H1 (cell line): ENCODE results near the gene TMEM163. TPM values are rescaled to one million over a fixed set of nuclear protein-coding genes. Genes with fewer than 3 reads are reported as not detected.

ENCODE experiments used
- CTCF ChIA-PET: fragments of 300-600 bp; sonication (Branson Sonifier 250); formaldehyde crosslinking; loops from one replicate; lab custom pipeline; 2021; ENCODE audit not compliant: partially characterized antibody; lab: Charles Lee
- POLR2A ChIA-PET: fragments of 300-600 bp; sonication (Branson Sonifier 250); formaldehyde crosslinking; loops from one replicate; lab custom pipeline; 2021; ENCODE audit warnings: inconsistent platforms; ENCODE audit not compliant: partially characterized antibody; lab: Charles Lee
- DNase-seq, 2 experiments: peaks; one replicate each; pipeline versions ENCODE4 v3.0.0 to v3.0.0-alpha.2; 2010 to 2022; ENCODE audit warnings: low spot score in 2 of 2, low read depth in 1 of 2, mixed read lengths in 1 of 2
- FAIRE-seq: peaks from 2 replicates; lab custom pipeline; 2011; peaks lifted over from hg19 to GRCh38; lab: Jason Lieb, UNC
- H2AFZ ChIP-seq: 2 replicates; pipeline ENCODE4 v1.8.1; 2012; ENCODE audit warnings: low read length, inconsistent platforms
- H2AK5ac ChIP-seq: 2 replicates; pipeline ENCODE4 v1.6.1; 2013; ENCODE audit warnings: low read depth, low read length
- H2BK120ac ChIP-seq: replicated peaks from 2 replicates; pipeline ENCODE3; 2013; ENCODE audit warnings: low read depth, low read length, inconsistent platforms
- H2BK12ac ChIP-seq: 2 replicates; pipeline ENCODE4 v1.6.1; 2013; ENCODE audit warnings: low read depth, low read length
- H2BK15ac ChIP-seq: 2 replicates; pipeline ENCODE4 v1.6.1; 2013; ENCODE audit warnings: low read length
- H2BK20ac ChIP-seq: 2 replicates; pipeline ENCODE4 v1.6.1; 2013; ENCODE audit warnings: low read length
- H2BK5ac ChIP-seq: 2 replicates; pipeline ENCODE4 v1.6.1; 2013; ENCODE audit warnings: low read depth, low read length
- H3K14ac ChIP-seq: 2 replicates; pipeline ENCODE4 v1.6.1; 2013; ENCODE audit warnings: inconsistent platforms; ENCODE audit not compliant: insufficient read length
- H3K18ac ChIP-seq: 2 replicates; pipeline ENCODE4 v1.6.1; 2013; ENCODE audit warnings: low read length; ENCODE audit errors: extremely low read depth
- H3K23ac ChIP-seq: 2 replicates; pipeline ENCODE4 v1.6.1; 2013; ENCODE audit warnings: inconsistent platforms; ENCODE audit not compliant: insufficient read length
- H3K23me2 ChIP-seq: 2 replicates; pipeline ENCODE4 v1.6.1; 2013; ENCODE audit warnings: low read depth, low read length
- H3K27ac ChIP-seq: 2 replicates; pipeline ENCODE4 v1.6.1; 2011; ENCODE audit warnings: low read depth, low read length, inconsistent platforms
- H3K27me3 ChIP-seq, 4 experiments: replicated peaks in 1 of 4; 1 replicate in 1 of 4; 2 replicates in 3 of 4; pipeline versions ENCODE4 v1.6.1 to v1.8.1; 2011 to 2013; ENCODE audit warnings: low read length in 3 of 4, mild to moderate bottlenecking in 3 of 4, inconsistent platforms in 2 of 4, mixed read lengths in 2 of 4, moderate library complexity in 1 of 4; ENCODE audit not compliant: control insufficient read depth in 3 of 4, insufficient read depth in 3 of 4; ENCODE audit errors: extremely low read depth in 1 of 4
- H3K36me3 ChIP-seq, 4 experiments: 2 replicates each; pipeline versions ENCODE4 v1.6.1 to v1.8.1; 2011 to 2013; ENCODE audit warnings: mild to moderate bottlenecking in 4 of 4, low read length in 3 of 4, moderate library complexity in 2 of 4, control low read depth in 1 of 4, inconsistent platforms in 1 of 4; ENCODE audit not compliant: insufficient read depth in 4 of 4, control insufficient read depth in 2 of 4
- H3K4ac ChIP-seq: replicated peaks from 2 replicates; pipeline ENCODE3; 2013; ENCODE audit warnings: low read length, low read depth, mixed read lengths, inconsistent platforms; ENCODE audit not compliant: insufficient read length
- H3K4me1 ChIP-seq, 4 experiments: replicated peaks in 1 of 4; 1 replicate in 1 of 4; 2 replicates in 3 of 4; pipeline versions ENCODE4 v1.6.1 to v1.8.1; 2011 to 2013; ENCODE audit warnings: low read length in 3 of 4, inconsistent platforms in 2 of 4, mixed read lengths in 1 of 4; ENCODE audit not compliant: insufficient read depth in 4 of 4, control insufficient read depth in 3 of 4
- H3K4me2 ChIP-seq, 2 experiments: 2 replicates each; pipeline versions ENCODE4 v1.6.1 to v1.8.1; 2011 to 2013; ENCODE audit warnings: low read depth in 2 of 2, low read length in 2 of 2, control low read depth in 1 of 2, inconsistent platforms in 1 of 2, mild to moderate bottlenecking in 1 of 2; ENCODE audit not compliant: insufficient read depth in 1 of 2
- H3K4me3 ChIP-seq, 4 experiments: fragments of 200-600, 300-600 bp in 1 of 4; sonication (generic), shearing (Covaris generic), sonication (Bioruptor Twin) in 1 of 4; 2 replicates each; pipeline versions ENCODE4 v1.5.1 to v1.8.1; 2011 to 2016; ENCODE audit warnings: low read length in 4 of 4, low read depth in 3 of 4, control low read depth in 2 of 4, inconsistent platforms in 2 of 4, mild to moderate bottlenecking in 2 of 4, mixed read lengths in 1 of 4, moderate library complexity in 1 of 4; ENCODE audit not compliant: insufficient read depth in 2 of 4; ENCODE audit errors: extremely low read depth in 1 of 4
- H3K56ac ChIP-seq: replicated peaks from 2 replicates; pipeline ENCODE3; 2013; ENCODE audit warnings: low read depth, mild to moderate bottlenecking, mixed read lengths, low read length, inconsistent platforms; ENCODE audit not compliant: insufficient read length
- H3K79me1 ChIP-seq: 2 replicates; pipeline ENCODE4 v1.6.1; 2013; ENCODE audit warnings: low read depth, low read length, control low read depth
- H3K79me2 ChIP-seq, 2 experiments: 2 replicates each; pipeline versions ENCODE4 v1.6.1 to v1.8.1; 2012 to 2013; ENCODE audit warnings: low read length in 2 of 2, mild to moderate bottlenecking in 2 of 2, inconsistent platforms in 1 of 2; ENCODE audit not compliant: insufficient read depth in 2 of 2, control insufficient read depth in 1 of 2
- H3K9ac ChIP-seq, 4 experiments: replicated peaks in 1 of 4; 1 replicate in 1 of 4; 2 replicates in 3 of 4; pipeline versions ENCODE4 v1.6.1 to v1.8.1; 2011 to 2013; ENCODE audit warnings: low read depth in 3 of 4, low read length in 3 of 4, control low read depth in 2 of 4, mild to moderate bottlenecking in 2 of 4, moderate library complexity in 2 of 4, inconsistent platforms in 1 of 4; ENCODE audit errors: extremely low read depth in 1 of 4
- H3K9me3 ChIP-seq, 2 experiments: 2 replicates each; pipeline versions ENCODE4 v1.6.1 to v1.8.1; 2012 to 2013; ENCODE audit warnings: mild to moderate bottlenecking in 2 of 2, moderate library complexity in 2 of 2, control low read depth in 1 of 2, inconsistent platforms in 1 of 2, low read depth in 1 of 2, low read length in 1 of 2, mixed read lengths in 1 of 2; ENCODE audit not compliant: insufficient read depth in 2 of 2
- H4K20me1 ChIP-seq, 2 experiments: replicated peaks in 1 of 2; 2 replicates each; pipeline versions ENCODE3 to v1.8.1; 2011 to 2013; ENCODE audit warnings: inconsistent platforms in 2 of 2, low read length in 2 of 2, mild to moderate bottlenecking in 1 of 2; ENCODE audit not compliant: insufficient read depth in 2 of 2, control insufficient read depth in 1 of 2
- H4K5ac ChIP-seq: 2 replicates; pipeline ENCODE4 v1.6.1; 2013; ENCODE audit warnings: low read length, low read depth, mixed read lengths, inconsistent platforms; ENCODE audit not compliant: insufficient read length
- H4K8ac ChIP-seq: 2 replicates; pipeline ENCODE4 v1.8.0; 2013; ENCODE audit warnings: mild to moderate bottlenecking, moderate library complexity, low read length, inconsistent platforms; ENCODE audit not compliant: insufficient read depth; ENCODE audit errors: extremely low read depth
- H4K91ac ChIP-seq: replicated peaks from 2 replicates; pipeline ENCODE3; 2013; ENCODE audit warnings: low read length, mixed read lengths, inconsistent platforms; ENCODE audit not compliant: insufficient read length
- BRCA1 ChIP-seq: IDR thresholded peaks from 2 replicates; pipeline ENCODE4 v1.6.1; 2012; ENCODE audit warnings: low read depth, low read length, improper control_type of control experiment
- FOSL1 ChIP-seq: IDR thresholded peaks from 2 replicates; pipeline ENCODE4 v1.6.1; 2011; ENCODE audit warnings: mild to moderate bottlenecking, low read depth, low read length, moderate library complexity; ENCODE audit not compliant: insufficient read depth
- KDM4A ChIP-seq: IDR thresholded peaks from one replicate; pipeline ENCODE4 v1.7.1; 2012; ENCODE audit warnings: low read depth, mild to moderate bottlenecking, moderate library complexity, low read length, inconsistent platforms; ENCODE audit not compliant: severe bottlenecking
- POLR2A ChIP-seq, 2 experiments: IDR thresholded peaks; 1 replicate in 1 of 2; 2 replicates in 1 of 2; pipeline ENCODE4 v1.6.1; 2011; ENCODE audit warnings: low read depth in 2 of 2, low read length in 2 of 2, mild to moderate bottlenecking in 2 of 2; ENCODE audit errors: control extremely low read depth in 1 of 2
- SAP30 ChIP-seq: fragments of 300-600 bp; sonication (generic); IDR thresholded peaks from 2 replicates; pipeline ENCODE4 v1.7.1; 2012; ENCODE audit warnings: low read length, moderate library complexity, mild to moderate bottlenecking, inconsistent platforms; ENCODE audit not compliant: insufficient read depth, insufficient replicate concordance
- SIRT6 ChIP-seq: IDR thresholded peaks from one replicate; pipeline ENCODE4 v1.7.1; 2012; ENCODE audit warnings: low read length, inconsistent platforms
- SP1 ChIP-seq: IDR thresholded peaks from 2 replicates; pipeline ENCODE4 v1.6.1; 2011; ENCODE audit warnings: low read depth, low read length
- SP2 ChIP-seq: IDR thresholded peaks from 2 replicates; pipeline ENCODE4 v1.6.1; 2012; ENCODE audit warnings: mild to moderate bottlenecking, low read length, inconsistent platforms
- SUZ12 ChIP-seq: fragments of 200-600 bp; sonication (generic); IDR thresholded peaks from 2 replicates; pipeline ENCODE4 v1.6.1; 2012; ENCODE audit warnings: mild to moderate bottlenecking, inconsistent platforms, low read length, moderate library complexity, mixed read lengths
- YY1 ChIP-seq: IDR thresholded peaks from 2 replicates; pipeline ENCODE4 v1.6.1; 2011; ENCODE audit warnings: low read depth, mild to moderate bottlenecking, low read length
- WGBS, 2 experiments: shearing (Covaris generic) in 1 of 2; methylation state at CpG; one replicate each; pipeline versions ENCODE4 v1.1.6 to v1.1.7; 2013 to 2015; ENCODE audit warnings: low lambda C conversion rate in 2 of 2, mixed read lengths in 2 of 2, inconsistent platforms in 1 of 2, low coverage in 1 of 2, missing lambda C conversion rate in 1 of 2; ENCODE audit not compliant: insufficient replicate concordance in 2 of 2, insufficient coverage in 1 of 2, insufficient read length in 1 of 2; ENCODE audit errors: extremely low coverage in 1 of 2, missing lambda C conversion rate in 1 of 2; 5-methylcytosine and 5-hydroxymethylcytosine counted together
- polyA plus RNA-seq, 7 experiments: library from polyadenylated mRNA; depleted of rRNA in 3 of 7; stranded (reverse) in 5 of 7; unstranded in 2 of 7; fragments of >200 nt in 5 of 7; fragments of 200-250 nt in 2 of 7; gene quantifications; 1 replicate in 5 of 7; 2 replicates in 1 of 7; 4 replicates in 1 of 7; pipeline versions ENCODE4 v1.2.1 to v1.2.3, GENCODE V29; 2011 to 2013; ENCODE audit warnings: missing spikeins in 2 of 7, mixed read lengths in 2 of 7
- total RNA-seq: library from RNA; stranded (reverse); fragmentation: NEBNext Ultra II Directional; extraction: Animal tissue kit (Norgen Biotek cat#: 25700); gene quantifications from 2 replicates; pipeline ENCODE4 v1.2.1, GENCODE V29; 2021
- TF ChIP-seq, protein P1 (sequence below): IDR thresholded peaks from 2 replicates; pipeline ENCODE4 v1.6.1; 2012; ENCODE audit warnings: inconsistent platforms
- TF ChIP-seq, protein P2 (sequence below): IDR thresholded peaks from 2 replicates; pipeline ENCODE4 v1.6.1; 2011; ENCODE audit warnings: low read depth, mild to moderate bottlenecking, low read length; ENCODE audit not compliant: insufficient read depth

Gene TMEM163
- total and polyA plus RNA-seq, 2 of the 8 experiments (the other 6 are each of a cell fraction or from before 2014, with no cell fraction given), result 2.8 to 3.2 TPM

DNA sequence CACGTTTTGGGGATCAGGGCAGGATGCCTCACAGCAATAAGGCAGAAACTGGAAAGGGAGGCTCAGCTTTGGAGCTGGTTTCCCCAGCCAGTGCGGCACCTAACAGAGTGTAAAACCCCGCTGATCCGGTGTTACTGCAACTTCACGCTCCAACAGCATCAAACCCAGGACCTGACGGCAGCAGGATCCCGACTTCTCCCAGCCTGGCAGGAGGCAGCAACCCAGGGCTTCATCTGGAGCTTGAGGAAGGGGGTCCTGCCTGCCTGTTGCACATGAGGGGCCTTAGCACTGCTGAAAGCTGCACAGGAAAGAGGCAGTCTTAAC is 255.1 kb downstream of the TMEM163 start:
- WGBS, 2 experiments, result 86% methylated on average over 7 of the region's 7 CpGs; no CpG with 5 or more reads in 1 of the 2 experiments
- CTCF ChIA-PET, result interaction anchor here (1.0 to 2.1 kb wide), 6 partner anchors 13 to 346 kb away, joined by 3 to 9 read pairs (median 4); no protein-coding TSS in a partner anchor
- TF ChIP-seq KDM4A (no peak), SAP30 (no peak), SUZ12 (no peak), YY1 (no peak), BRCA1 (no peak), SIRT6 (no peak), FOSL1 (no peak), SP2 (no peak), POLR2A (IDR thresholded peaks at IDR 0.05; ENCODE audit: control extremely low read depth in 1 of 2, low read depth in 2 of 2, low read length in 2 of 2) (no peak), SP1 (no peak)
- TF ChIP-seq, protein P1, sequence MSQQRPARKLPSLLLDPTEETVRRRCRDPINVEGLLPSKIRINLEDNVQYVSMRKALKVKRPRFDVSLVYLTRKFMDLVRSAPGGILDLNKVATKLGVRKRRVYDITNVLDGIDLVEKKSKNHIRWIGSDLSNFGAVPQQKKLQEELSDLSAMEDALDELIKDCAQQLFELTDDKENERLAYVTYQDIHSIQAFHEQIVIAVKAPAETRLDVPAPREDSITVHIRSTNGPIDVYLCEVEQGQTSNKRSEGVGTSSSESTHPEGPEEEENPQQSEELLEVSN, result no peak
- TF ChIP-seq, protein P2, sequence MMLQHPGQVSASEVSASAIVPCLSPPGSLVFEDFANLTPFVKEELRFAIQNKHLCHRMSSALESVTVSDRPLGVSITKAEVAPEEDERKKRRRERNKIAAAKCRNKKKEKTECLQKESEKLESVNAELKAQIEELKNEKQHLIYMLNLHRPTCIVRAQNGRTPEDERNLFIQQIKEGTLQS, result no peak
- H3K79me1 ChIP-seq, result no peaks in the 10 kb centered on the region
- peaks cover 0 to 4% (median 0%) of the 10 kb centered on the region in 4 experiments; a peak in 1 of 7 replicates for H3K4me1 ChIP-seq
- H3K4ac ChIP-seq, result no peak overlapping the region
- no peak overlapping the region for H3K18ac ChIP-seq
- no peak overlapping the region for H3K27ac ChIP-seq
- H3K23ac ChIP-seq, result no peak overlapping the region
- FAIRE-seq, result no peak
- H2BK20ac ChIP-seq, result no peak overlapping the region
- H2AK5ac ChIP-seq, result no peak overlapping the region
- H2BK12ac ChIP-seq, result no peak overlapping the region
- H3K14ac ChIP-seq, result no peak overlapping the region
- no peak overlapping the region for H3K4me3 ChIP-seq
- H3K36me3 ChIP-seq, result no peaks in the 10 kb centered on the region
- no peak for DNase-seq
- H4K20me1 ChIP-seq, result no peaks in the 10 kb centered on the region
- no peak overlapping the region for H2BK15ac ChIP-seq
- H3K9me3 ChIP-seq, result no peaks in the 10 kb centered on the region
- no peak overlapping the region for H3K56ac ChIP-seq
- no peak overlapping the region for H4K91ac ChIP-seq
- no peak overlapping the region for H4K5ac ChIP-seq
- no peak overlapping the region for H2BK5ac ChIP-seq
- no peak overlapping the region for H3K4me2 ChIP-seq
- no peaks in the 10 kb centered on the region for H3K79me2 ChIP-seq
- H4K8ac ChIP-seq, result no peak overlapping the region
- no peak overlapping the region for H2AFZ ChIP-seq
- H2BK120ac ChIP-seq, result no peak overlapping the region
- no peaks in the 10 kb centered on the region for H3K23me2 ChIP-seq
- H3K9ac ChIP-seq, result no peak overlapping the region
- POLR2A ChIA-PET, result no interaction called here
- H3K27me3 ChIP-seq, result no peaks in the 10 kb centered on the region
